Testis (tissue), 3 donors: ENCODE data around the gene EDNRA. TPM values are rescaled to one million over a fixed set of nuclear protein-coding genes. Genes with fewer than 3 reads are reported as not detected.

Source experiments
- DNase-seq: peaks from one replicate; pipeline ENCODE4 v3.0.0-alpha.2; 2019
- H3K27ac ChIP-seq, 2 donors: fragments of 200-600 bp; sonication (generic); one replicate each; pipeline ENCODE4 v1.5.1; 2019
- H3K27me3 ChIP-seq: fragments of 200-600 bp; sonication (generic); one replicate; pipeline ENCODE4 v1.5.1; 2019
- H3K36me3 ChIP-seq: fragments of 200-600 bp; sonication (generic); one replicate; pipeline ENCODE4 v1.5.1; 2017; ENCODE audit warnings: low read depth; ENCODE audit errors: missing control alignments
- H3K4me1 ChIP-seq: fragments of 200-600 bp; sonication (generic); one replicate; pipeline ENCODE4 v1.5.1; 2019
- H3K4me3 ChIP-seq, 2 donors: fragments of 200-600 bp; sonication (generic); one replicate each; pipeline ENCODE4 v1.5.1; 2017 to 2019
- H3K9me3 ChIP-seq: fragments of 200-600 bp; sonication (generic); one replicate; pipeline ENCODE4 v1.5.1; 2017
- CTCF ChIP-seq, 3 experiments: fragments of 450-650 bp in 2 of 3; fragments of 200-600 bp in 1 of 3; sonication (generic) in 1 of 3; IDR thresholded peaks; one replicate each; pipeline ENCODE4 v1.5.1; 2016 to 2019; ENCODE audit warnings: antibody characterized with exemption in 3 of 3, mild to moderate bottlenecking in 2 of 3, moderate library complexity in 1 of 3
- POLR2A ChIP-seq: fragments of 450-650 bp; IDR thresholded peaks from one replicate; pipeline ENCODE4 v1.6.1; 2017; ENCODE audit warnings: antibody characterized with exemption, mild to moderate bottlenecking, moderate library complexity
- whole genome bisulfite sequencing, 2 donors: methylation state at CpG; one replicate each; pipeline ENCODE4 v1.1.5; 2018; 5-methylcytosine and 5-hydroxymethylcytosine counted together
- intact Hi-C: fragments of 100-400 bp; cut with DNase I; formaldehyde crosslinking; loops from one replicate; pipeline ENCODE4 v1.15.1; 2023; ENCODE audit warnings: low total_unique reads
- polyA plus RNA-seq: library from polyadenylated mRNA; stranded (reverse); fragments of 350-450 nt; fragmentation: Illumina TruSeq; extraction: RNeasy Lipid Tissue Mini Kit (QIAGEN cat#74804); gene quantifications from one replicate; pipeline ENCODE4 v1.2.3, GENCODE V29; 2014; ENCODE audit warnings: low read depth, low replicate concordance; ENCODE audit not compliant: insufficient read depth
- total RNA-seq, 2 donors: library from RNA; depleted of rRNA; stranded (reverse); fragments of >200 nt; gene quantifications; one replicate each; pipeline ENCODE4 v1.2.3, GENCODE V29; 2016

EDNRA gene
- total and polyA plus RNA-seq, 3 donors from 2014 or later = 9.4 to 14.1 (median 12.3) TPM

GRCh38 chr4:147566762-147567161, 85.9 kb downstream of the EDNRA start:
- H3K27me3 ChIP-seq = no peaks in the 10 kb centered on the region
- H3K4me3 ChIP-seq = no peak overlapping the region
- TF ChIP-seq CTCF (IDR thresholded peaks at IDR 0.05) (no peak), POLR2A (no peak)
- intact Hi-C loops = no loop called here
- H3K9me3 ChIP-seq = no peaks in the 10 kb centered on the region
- DNase-seq = no peak
- H3K27ac ChIP-seq = no peak overlapping the region
- H3K36me3 ChIP-seq = no peaks in the 10 kb centered on the region
- H3K4me1 ChIP-seq = no peaks in the 10 kb centered on the region

GRCh38 chr4:147567276-147567675, 86.4 kb downstream of the EDNRA start:
- Histone ChIP-seq H3K27ac (no peak overlapping the region), H3K27me3 (no peaks in the 10 kb centered on the region), H3K9me3 (no peaks in the 10 kb centered on the region), H3K36me3 (no peaks in the 10 kb centered on the region), H3K4me1 (no peaks in the 10 kb centered on the region), H3K4me3 (no peak overlapping the region)
- intact Hi-C loops = no loop called here
- WGBS, 2 donors = 94 to 97% methylated on average over 1 of the region's 1 CpG
- TF ChIP-seq POLR2A (no peak), CTCF (IDR thresholded peaks at IDR 0.05) (no peak)
- DNase-seq = no peak

DNA sequence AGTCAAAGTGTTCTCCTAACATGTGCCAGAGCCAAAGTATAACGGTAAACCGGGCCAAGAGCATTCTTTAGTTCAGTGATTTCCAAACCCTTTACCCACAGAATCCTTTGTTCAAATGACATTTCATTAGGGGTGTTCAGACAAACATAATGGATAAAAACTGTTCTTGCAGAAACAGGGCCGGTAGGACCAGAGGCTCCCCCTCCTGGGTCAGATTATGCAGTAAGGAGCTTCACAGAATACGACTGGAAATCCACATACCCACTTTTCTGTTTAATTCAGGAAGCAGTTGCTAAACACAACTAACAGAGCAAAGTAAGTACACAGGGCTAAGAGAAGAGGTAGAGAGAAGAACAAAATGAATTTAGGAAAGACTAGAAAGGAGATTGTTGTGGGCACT, 89.7 kb downstream of the EDNRA start:
- no peak overlapping the region for H3K27ac ChIP-seq
- H3K36me3 ChIP-seq = no peaks in the 10 kb centered on the region
- H3K9me3 ChIP-seq = no peaks in the 10 kb centered on the region
- no peak for TF ChIP-seq POLR2A
- no peak for TF ChIP-seq CTCF (IDR thresholded peaks at IDR 0.05)
- 48 to 54% methylated on average over 4 of the region's 4 CpGs for WGBS, 2 donors
- H3K4me1 ChIP-seq = no peaks in the 10 kb centered on the region
- H3K4me3 ChIP-seq = no peak overlapping the region
- no peaks in the 10 kb centered on the region for H3K27me3 ChIP-seq
- intact Hi-C loops = no loop called here
- no peak for DNase-seq

DNA sequence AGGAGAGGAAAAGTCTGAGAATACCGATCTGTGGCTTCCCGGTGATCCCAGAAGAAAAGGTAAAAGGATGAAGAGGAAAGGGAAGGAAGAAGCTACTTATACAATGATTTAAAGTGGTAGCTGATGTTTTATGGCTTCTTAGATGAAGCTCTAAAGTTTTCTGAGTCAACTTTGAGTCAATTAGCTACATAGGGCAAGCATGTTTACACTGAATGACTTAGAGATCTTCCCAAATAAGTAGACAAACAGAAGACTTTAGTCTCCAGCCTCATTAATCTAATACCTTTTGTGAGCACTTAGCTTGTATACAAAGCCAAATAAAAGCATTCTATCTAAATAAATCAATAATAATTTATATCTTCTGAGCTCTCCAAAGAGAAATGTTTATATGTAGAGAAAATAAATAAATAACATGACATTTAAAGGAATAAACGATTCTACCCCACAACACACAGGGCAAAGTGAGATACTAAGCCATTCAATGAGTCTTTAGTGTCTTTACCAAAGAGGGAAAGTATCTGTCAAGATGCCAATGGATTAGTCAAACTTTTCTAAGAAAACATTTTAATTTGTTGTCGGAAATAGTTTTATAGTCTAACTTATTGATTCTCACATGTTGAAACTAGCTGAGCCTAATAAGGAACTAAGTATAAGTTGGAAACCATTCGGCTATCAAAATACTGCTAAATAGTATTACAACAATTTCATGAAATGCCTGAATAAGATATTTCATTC, 90.3 kb downstream of the EDNRA start:
- no peak for DNase-seq
- 78 to 83% methylated on average over 5 of the region's 5 CpGs for WGBS, 2 donors
- TF ChIP-seq CTCF (IDR thresholded peaks at IDR 0.05) (no peak), POLR2A (no peak)

DNA sequence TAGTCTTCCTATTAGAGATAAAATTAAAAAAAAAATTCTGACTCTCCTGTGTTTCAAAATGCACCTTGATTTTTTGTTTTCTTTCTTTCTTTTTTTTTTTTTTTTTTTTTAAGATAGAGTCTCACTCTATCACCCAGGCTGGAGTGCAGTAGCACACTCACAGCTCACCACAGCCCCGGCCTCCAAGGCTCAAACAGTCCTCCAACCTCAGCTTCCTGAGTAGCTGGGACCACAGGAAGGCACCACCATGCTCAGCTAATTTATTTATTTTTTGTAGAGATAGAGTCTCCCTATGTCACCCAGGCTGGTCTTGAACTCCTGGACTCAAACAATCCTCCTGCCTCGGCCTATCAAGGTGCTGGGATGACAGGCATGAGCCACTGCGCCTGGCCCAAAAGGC, 95.2 kb downstream of the EDNRA start:
- intact Hi-C loops = no loop called here
- no peaks in the 10 kb centered on the region for H3K36me3 ChIP-seq
- H3K27ac ChIP-seq = no peak overlapping the region
- no peak overlapping the region for H3K4me3 ChIP-seq
- no peaks in the 10 kb centered on the region for H3K27me3 ChIP-seq
- 96% methylated on average over 3 of the region's 3 CpGs for WGBS, 2 donors
- TF ChIP-seq POLR2A (no peak), CTCF (IDR thresholded peaks at IDR 0.05) (no peak)
- no peaks in the 10 kb centered on the region for H3K4me1 ChIP-seq
- DNase-seq = no peak
- no peaks in the 10 kb centered on the region for H3K9me3 ChIP-seq

More for the DNA sequence above, 90.3 kb downstream of the EDNRA start:
- no peak overlapping the region for H3K27ac ChIP-seq
- H3K4me1 ChIP-seq = no peaks in the 10 kb centered on the region
- H3K27me3 ChIP-seq = no peaks in the 10 kb centered on the region
- H3K9me3 ChIP-seq = no peaks in the 10 kb centered on the region
- intact Hi-C loops = no loop called here
- H3K36me3 ChIP-seq = no peaks in the 10 kb centered on the region
- no peak overlapping the region for H3K4me3 ChIP-seq
